IMR-90 (cell line): ENCODE data around the gene FAM216B. TPM values are rescaled to one million over a fixed set of nuclear protein-coding genes. Genes with fewer than 3 reads are reported as not detected.
"Not testable (repeated sequence)": the region's sequence is repeated elsewhere in the genome, so short reads cannot be mapped to it uniquely, and the experiment has no call there.

ENCODE experiments used
- ATAC-seq: fragments of 200-7000 bp; cut with Tn5 transposase; 2 replicates; pipeline ENCODE4 v1.9.1; 2020; ENCODE audit warnings: low read depth, mild to moderate bottlenecking, moderate library complexity
- BruUV-seq: library from RNA; stranded (reverse); fragments of 400-500 nt; replicated peaks from 2 replicates; lab custom pipeline; 2021; lab: Mats Ljungman, UMichigan
- CTCF ChIA-PET: fragments of 300-600 bp; formaldehyde crosslinking; extraction: SDS; loops from one replicate; lab custom pipeline; 2021; ENCODE audit warnings: antibody characterized with exemption; lab: Yijun Ruan, JAX
- POLR2A ChIA-PET: fragments of 300-600 bp; sonication (Branson Sonifier 250); formaldehyde crosslinking; loops from one replicate; lab custom pipeline; 2022; ENCODE audit warnings: antibody characterized with exemption; ENCODE audit not compliant: unreplicated experiment; lab: Charles Lee
- DNase-seq: peaks from one replicate; pipeline ENCODE4 v3.0.0; 2013
- H2AFZ ChIP-seq: replicated peaks from 2 replicates; pipeline ENCODE3; 2013; ENCODE audit warnings: low read length, mild to moderate bottlenecking; ENCODE audit not compliant: poor library complexity
- H2AK5ac ChIP-seq: 2 replicates; pipeline ENCODE4 v1.6.1; 2013; ENCODE audit warnings: low read depth, low read length, inconsistent platforms
- H2AK9ac ChIP-seq: replicated peaks from 2 replicates; pipeline ENCODE3; 2013; ENCODE audit warnings: mild to moderate bottlenecking, low read depth, low read length, moderate library complexity; ENCODE audit not compliant: poor library complexity
- H2BK120ac ChIP-seq: 2 replicates; pipeline ENCODE4 v1.6.1; 2013; ENCODE audit warnings: low read depth, low read length, inconsistent platforms
- H2BK15ac ChIP-seq: 3 replicates; pipeline ENCODE4 v1.6.1; 2013; ENCODE audit warnings: low read depth, low read length, inconsistent platforms
- H2BK20ac ChIP-seq: 2 replicates; pipeline ENCODE4 v1.6.1; 2013; ENCODE audit warnings: low read depth, mild to moderate bottlenecking, inconsistent platforms, low read length, moderate library complexity
- H2BK5ac ChIP-seq: 2 replicates; pipeline ENCODE4 v1.6.1; 2013; ENCODE audit warnings: mild to moderate bottlenecking, low read depth, low read length, inconsistent platforms; ENCODE audit not compliant: poor library complexity, severe bottlenecking
- H3K14ac ChIP-seq: replicated peaks from 2 replicates; pipeline ENCODE4 v1.6.1; 2013; ENCODE audit warnings: low read depth, low read length, inconsistent platforms
- H3K18ac ChIP-seq: 2 replicates; pipeline ENCODE4 v1.6.1; 2013; ENCODE audit warnings: low read depth, low read length, control low read depth
- H3K23ac ChIP-seq: 2 replicates; pipeline ENCODE4 v1.6.1; 2013; ENCODE audit warnings: low read depth, low read length, inconsistent platforms
- H3K27ac ChIP-seq: 2 replicates; pipeline ENCODE4 v1.5.1; 2013; ENCODE audit warnings: mild to moderate bottlenecking, control low read depth, low read length; ENCODE audit not compliant: insufficient read depth
- H3K27me3 ChIP-seq: 2 replicates; pipeline ENCODE4 v1.6.1; 2013; ENCODE audit warnings: low read length; ENCODE audit not compliant: control insufficient read depth, insufficient read depth
- H3K36me3 ChIP-seq: 2 replicates; pipeline ENCODE4 v1.6.1; 2013; ENCODE audit warnings: low read length, mixed read lengths; ENCODE audit not compliant: control insufficient read depth, insufficient read depth
- H3K4ac ChIP-seq: 2 replicates; pipeline ENCODE4 v1.6.1; 2013; ENCODE audit warnings: low read depth, low read length, inconsistent platforms
- H3K4me1 ChIP-seq: 2 replicates; pipeline ENCODE4 v1.6.1; 2013; ENCODE audit warnings: low read length, mixed read lengths; ENCODE audit not compliant: control insufficient read depth, insufficient read depth
- H3K4me2 ChIP-seq: 2 replicates; pipeline ENCODE4 v1.6.1; 2013; ENCODE audit warnings: low read depth, mild to moderate bottlenecking, control low read depth, low read length, moderate library complexity
- H3K4me3 ChIP-seq: 2 replicates; pipeline ENCODE4 v1.5.1; 2013; ENCODE audit warnings: low read depth, mild to moderate bottlenecking, control low read depth, low read length, moderate library complexity; ENCODE audit not compliant: insufficient read depth
- H3K56ac ChIP-seq: 2 replicates; pipeline ENCODE4 v1.6.1; 2013; ENCODE audit warnings: low read length, inconsistent platforms; ENCODE audit not compliant: insufficient read depth; ENCODE audit errors: extremely low read depth
- H3K79me1 ChIP-seq, 2 experiments: 2 replicates each; pipeline ENCODE4 v1.6.1; 2013; ENCODE audit warnings: low read length in 2 of 2, inconsistent platforms in 1 of 2, low read depth in 1 of 2
- H3K9ac ChIP-seq: 2 replicates; pipeline ENCODE4 v1.6.1; 2013; ENCODE audit warnings: low read depth, low read length, control low read depth
- H3K9me1 ChIP-seq: 2 replicates; pipeline ENCODE4 v1.6.1; 2013; ENCODE audit warnings: low read length, inconsistent platforms; ENCODE audit not compliant: insufficient read depth
- H3K9me3 ChIP-seq: 2 replicates; pipeline ENCODE4 v1.6.1; 2013; ENCODE audit warnings: low read length; ENCODE audit not compliant: control insufficient read depth, insufficient read depth
- H4K20me1 ChIP-seq: 2 replicates; pipeline ENCODE4 v1.6.1; 2013; ENCODE audit warnings: low read length, inconsistent platforms; ENCODE audit not compliant: insufficient read depth
- H4K5ac ChIP-seq: 2 replicates; pipeline ENCODE4 v1.6.1; 2013; ENCODE audit warnings: mild to moderate bottlenecking, low read depth, low read length, control low read depth
- H4K8ac ChIP-seq, 2 experiments: 2 replicates each; pipeline ENCODE4 v1.6.1; 2013; ENCODE audit warnings: low read depth in 2 of 2, low read length in 2 of 2, control low read depth in 1 of 2, inconsistent platforms in 1 of 2
- H4K91ac ChIP-seq: 2 replicates; pipeline ENCODE4 v1.6.1; 2013; ENCODE audit warnings: low read depth, low read length, inconsistent platforms; ENCODE audit not compliant: insufficient read depth
- BHLHE40 ChIP-seq: fragments of 150-350 bp; IDR thresholded peaks from 2 replicates; pipeline ENCODE4 v1.6.1; 2016; ENCODE audit warnings: mild to moderate bottlenecking, low read depth, low read length
- CHD1 ChIP-seq: IDR thresholded peaks from 2 replicates; pipeline ENCODE4 v1.6.1; 2012; ENCODE audit warnings: low read depth, low read length, improper control_type of control experiment
- FOS ChIP-seq: fragments of 150-350 bp; IDR thresholded peaks from 2 replicates; pipeline ENCODE4 v1.6.1; 2016; ENCODE audit warnings: low read depth, low read length
- MAZ ChIP-seq: IDR thresholded peaks from 2 replicates; pipeline ENCODE4 v1.6.1; 2012; ENCODE audit warnings: low read depth, mild to moderate bottlenecking, low read length, improper control_type of control experiment, moderate library complexity, borderline replicate concordance
- RCOR1 ChIP-seq: IDR thresholded peaks from 2 replicates; pipeline ENCODE4 v1.6.1; 2012; ENCODE audit warnings: mild to moderate bottlenecking, low read length, improper control_type of control experiment; ENCODE audit not compliant: insufficient replicate concordance
- SMC3 ChIP-seq: fragments of 150-350 bp; IDR thresholded peaks from 2 replicates; pipeline ENCODE4 v1.6.1; 2016; ENCODE audit warnings: low read depth, mild to moderate bottlenecking, antibody characterized with exemption, low read length, moderate library complexity
- WGBS, 2 experiments: methylation state at CpG; one replicate each; pipeline versions ENCODE4 v1.1.5 to v1.1.7; 2013; ENCODE audit warnings: missing lambda C conversion rate in 2 of 2; ENCODE audit not compliant: insufficient read length in 1 of 2; ENCODE audit errors: extremely low coverage in 2 of 2; 5-methylcytosine and 5-hydroxymethylcytosine counted together
- dilution Hi-C: fragments of 300-500 bp; cut with HindIII; formaldehyde crosslinking; loops from one replicate; pipeline ENCODE4 v1.14.3; 2018; ENCODE audit warnings: low sequenced_read_pairs; ENCODE audit not compliant: unreplicated experiment
- in situ Hi-C: fragments of 300-500 bp; cut with MboI; formaldehyde crosslinking; loops from 3 replicates; pipeline ENCODE4 v1.14.3; 2019; ENCODE audit warnings: low sequenced_read_pairs, inconsistent platforms, mixed read lengths
- intact Hi-C: fragments of 100-400 bp; cut with micrococcal nuclease; formaldehyde crosslinking; loops from 2 replicates; pipeline ENCODE4 v1.10.0; 2022
- polyA plus RNA-seq, 3 experiments: library from polyadenylated mRNA; depleted of rRNA; stranded (reverse); fragments of >200 nt; gene quantifications; 2 replicates each; pipeline ENCODE4 v1.2.3, GENCODE V29; 2012; ENCODE audit warnings: low replicate concordance in 1 of 3
- total RNA-seq: library from RNA; depleted of rRNA; stranded (reverse); fragments of >200 nt; gene quantifications from 2 replicates; pipeline ENCODE4 v1.2.3, GENCODE V29; 2012
- TF ChIP-seq, protein P1 (sequence below): conservative IDR thresholded peaks from 2 replicates; pipeline ENCODE4 v1.5.1; 2012; ENCODE audit warnings: mild to moderate bottlenecking, low read depth, low read length, improper control_type of control experiment

Gene FAM216B
- total and polyA plus RNA-seq, 2 of the 4 experiments (the other 2 are of a cell fraction) = not detected

- Histone ChIP-seq H3K4me3 (no peak overlapping the region), H3K4ac (0 out of 2 replicates have a peak overlapping the region, but pooled peaks have one; percentile 27), H2AK9ac (no peak overlapping the region), H2BK20ac (peak overlapping the region; percentile 41; the same call in 1 of the 2 replicates), H4K20me1 (no peaks in the 10 kb centered on the region), H3K14ac (no peak overlapping the region), H2AFZ (no peak overlapping the region), H4K91ac (peak overlapping the region; percentile 41; the same call in 1 of the 2 replicates), H3K27me3 (no peaks in the 10 kb centered on the region), H3K27ac (no peak overlapping the region), H3K4me2 (no peak overlapping the region), H3K36me3 (no peaks in the 10 kb centered on the region), H3K79me1 (no peaks in the 10 kb centered on the region), H3K9ac (no peak overlapping the region), H4K5ac (peak overlapping the region; percentile 37; the same call in 1 of the 2 replicates), H4K8ac (0 out of 4 replicates have a peak overlapping the region, but pooled peaks of 1 of the 2 experiments have one; percentile 11), H3K4me1 (peaks cover 19% of the 10 kb centered on the region), H3K18ac (peak overlapping the region; percentile 76; the same call in 1 of the 2 replicates), H3K9me1 (peaks cover 6% of the 10 kb centered on the region; the same call in 1 of the 2 replicates), H2AK5ac (peak overlapping the region; percentile 44; the same call in 1 of the 2 replicates), H2BK15ac (peak overlapping the region; percentile 50; the same call in 2 of the 3 replicates), H3K56ac (no peak overlapping the region), H2BK5ac (no peak overlapping the region), H3K9me3 (no peaks in the 10 kb centered on the region), H2BK120ac (no peak overlapping the region), H3K23ac (no peak overlapping the region)
- no peak for DNase-seq
- dilution Hi-C loops = no loop called here
- TF ChIP-seq MAZ = no peak
- no peak for TF ChIP-seq BHLHE40
- TF ChIP-seq RCOR1 = no peak
- no peak for TF ChIP-seq FOS
- TF ChIP-seq, protein P1, sequence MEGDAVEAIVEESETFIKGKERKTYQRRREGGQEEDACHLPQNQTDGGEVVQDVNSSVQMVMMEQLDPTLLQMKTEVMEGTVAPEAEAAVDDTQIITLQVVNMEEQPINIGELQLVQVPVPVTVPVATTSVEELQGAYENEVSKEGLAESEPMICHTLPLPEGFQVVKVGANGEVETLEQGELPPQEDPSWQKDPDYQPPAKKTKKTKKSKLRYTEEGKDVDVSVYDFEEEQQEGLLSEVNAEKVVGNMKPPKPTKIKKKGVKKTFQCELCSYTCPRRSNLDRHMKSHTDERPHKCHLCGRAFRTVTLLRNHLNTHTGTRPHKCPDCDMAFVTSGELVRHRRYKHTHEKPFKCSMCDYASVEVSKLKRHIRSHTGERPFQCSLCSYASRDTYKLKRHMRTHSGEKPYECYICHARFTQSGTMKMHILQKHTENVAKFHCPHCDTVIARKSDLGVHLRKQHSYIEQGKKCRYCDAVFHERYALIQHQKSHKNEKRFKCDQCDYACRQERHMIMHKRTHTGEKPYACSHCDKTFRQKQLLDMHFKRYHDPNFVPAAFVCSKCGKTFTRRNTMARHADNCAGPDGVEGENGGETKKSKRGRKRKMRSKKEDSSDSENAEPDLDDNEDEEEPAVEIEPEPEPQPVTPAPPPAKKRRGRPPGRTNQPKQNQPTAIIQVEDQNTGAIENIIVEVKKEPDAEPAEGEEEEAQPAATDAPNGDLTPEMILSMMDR = no peak; the same call in 1 of the 2 replicates
- TF ChIP-seq SMC3 = no peak
- TF ChIP-seq CHD1 = no peak
- no CpG with 5 or more reads among the region's 2 CpGs for WGBS, 2 experiments
- no peak for ATAC-seq
- in situ Hi-C loops = no loop called here
- intact Hi-C loops = no loop called here
- ChIA-PET CTCF (interaction anchor here (0.7 kb wide), 1 partner anchor 18 kb away, joined by 3 read pairs; no protein-coding TSS in a partner anchor), POLR2A (no interaction called here)
- no TSS peak for BruUV-seq
These were observed 35.2 kb downstream of the FAM216B start for GRCh38 chr13:42816538-42816937.

DNA sequence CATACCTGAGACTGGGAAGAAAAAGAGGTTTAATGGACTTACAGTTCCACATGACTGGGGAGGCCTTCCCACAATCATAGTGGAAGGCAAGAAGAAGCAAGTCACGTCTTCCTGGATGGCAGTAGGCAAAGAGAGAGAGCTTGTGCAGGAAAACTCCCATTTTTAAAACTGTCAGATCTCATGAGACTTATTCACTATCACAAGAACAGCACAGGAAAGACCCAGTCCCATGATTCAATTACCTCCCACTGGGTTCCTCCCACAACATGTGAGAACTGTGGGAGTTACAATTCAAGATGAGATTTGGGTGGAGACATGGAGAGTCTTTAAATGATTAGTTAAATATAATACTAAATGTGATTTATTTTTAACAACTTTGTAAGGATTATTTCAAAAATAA lies 38.3 kb downstream of the FAM216B start:
- H4K8ac ChIP-seq, H3K36me3 ChIP-seq, H2AK9ac ChIP-seq, H3K79me1 ChIP-seq, H3K27me3 ChIP-seq, H3K14ac ChIP-seq, H3K27ac ChIP-seq, dilution Hi-C loops, H3K4me3 ChIP-seq, H4K5ac ChIP-seq, in situ Hi-C loops, POLR2A ChIA-PET, H2BK5ac ChIP-seq, H3K4ac ChIP-seq, H3K9me1 ChIP-seq, H3K23ac ChIP-seq, intact Hi-C loops, H4K91ac ChIP-seq, BruUV-seq, DNase-seq, H3K9me3 ChIP-seq, H3K4me2 ChIP-seq, H2BK20ac ChIP-seq, H2AFZ ChIP-seq, H4K20me1 ChIP-seq, CTCF ChIA-PET, ATAC-seq, H2BK120ac ChIP-seq, H3K9ac ChIP-seq, H3K56ac ChIP-seq: not testable (repeated sequence)
- no CpG with 5 or more reads among the region's 1 CpG for WGBS, 2 experiments
- Histone ChIP-seq H2BK15ac (0 out of 3 replicates have a peak overlapping the region, but pooled peaks have one; percentile 27), H2AK5ac (peak overlapping the region; percentile 66; the same call in 1 of the 2 replicates), H3K4me1 (peaks cover 13% of the 10 kb centered on the region), H3K18ac (peak overlapping the region; percentile 55; the same call in 1 of the 2 replicates)
